HCT116 (cell line): ENCODE results near the gene FGF22. TPM values are rescaled to one million over a fixed set of nuclear protein-coding genes. Genes with fewer than 3 reads are reported as not detected.

Experiments
- ATAC-seq: fragments of 200-7000 bp; cut with Tn5 transposase; 2 replicates; pipeline ENCODE4 v1.9.1; 2020; ENCODE audit warnings: mild to moderate bottlenecking, moderate library complexity
- BruUV-seq: library from RNA; stranded (reverse); fragments of 400-500 nt; replicated peaks from 2 replicates; lab custom pipeline; 2021; lab: Mats Ljungman, UMichigan
- CTCF ChIA-PET: fragments of 300-600 bp; sonication (Branson Sonifier 250); formaldehyde crosslinking; loops from one replicate; lab custom pipeline; 2021; ENCODE audit warnings: antibody characterized with exemption; lab: Charles Lee
- POLR2A ChIA-PET: fragments of 300-600, 350-600 bp; sonication (Branson Sonifier 250); formaldehyde crosslinking; loops from one replicate; lab custom pipeline; 2021; ENCODE audit warnings: antibody characterized with exemption; lab: Charles Lee
- RAD21 ChIA-PET, 2 experiments: fragments of 300-600 bp; sonication (Branson Sonifier 250); formaldehyde crosslinking; loops; one replicate each; lab custom pipeline; 2023; ENCODE audit warnings: low total read pairs in 2 of 2; ENCODE audit not compliant: uncharacterized antibody in 2 of 2, unreplicated experiment in 2 of 2, low non-redundant PET in 1 of 2; lab: Charles Lee
- DNase-seq: peaks from one replicate; pipeline ENCODE4 v3.0.0-alpha.2; 2010; ENCODE audit warnings: low read depth, low spot score
- H2AFZ ChIP-seq: fragments of 200-600 bp; shearing (Covaris generic), sonication (generic); 2 replicates; pipeline ENCODE4 v1.6.1; 2017; ENCODE audit warnings: low read depth, mixed run types, mixed read lengths, antibody characterized with exemption, low read length; ENCODE audit not compliant: poor library complexity, severe bottlenecking
- H3K27ac ChIP-seq: 2 replicates; pipeline ENCODE4 v1.5.1; 2012; ENCODE audit warnings: low read depth, low read length
- H3K27me3 ChIP-seq: fragments of 200-600 bp; sonication (generic); 2 replicates; pipeline ENCODE4 v1.6.1; 2016; ENCODE audit warnings: mixed run types, low read length, mixed read lengths; ENCODE audit not compliant: insufficient read depth
- H3K36me3 ChIP-seq, 2 experiments: fragments of 200-500 bp in 1 of 2; fragments of 200-600 bp in 1 of 2; sonication (Bioruptor generic) in 1 of 2; sonication (generic) in 1 of 2; 2 replicates each; pipeline versions ENCODE4 v1.5.1 to v1.6.1; 2014 to 2016; ENCODE audit warnings: low read length in 2 of 2, inconsistent platforms in 1 of 2, mixed read lengths in 1 of 2, mixed run types in 1 of 2; ENCODE audit not compliant: insufficient read depth in 2 of 2, control insufficient read depth in 1 of 2
- H3K4me1 ChIP-seq, 2 experiments: fragments of 200-600 bp in 1 of 2; sonication (generic) in 1 of 2; 2 replicates each; pipeline versions ENCODE4 v1.5.1 to v1.6.1; 2012 to 2017; ENCODE audit warnings: low read length in 2 of 2, inconsistent platforms in 1 of 2, mild to moderate bottlenecking in 1 of 2, mixed read lengths in 1 of 2, mixed run types in 1 of 2, moderate library complexity in 1 of 2; ENCODE audit not compliant: insufficient read depth in 2 of 2, control insufficient read depth in 1 of 2
- H3K4me2 ChIP-seq: fragments of 200-600 bp; sonication (generic); 2 replicates; pipeline ENCODE4 v1.6.1; 2017; ENCODE audit warnings: mixed run types, low read length, mixed read lengths
- H3K4me3 ChIP-seq, 2 experiments: fragments of 200-600 bp in 1 of 2; sonication (generic) in 1 of 2; replicated peaks in 1 of 2; 2 replicates each; pipeline ENCODE4 v1.5.1; 2011 to 2016; ENCODE audit warnings: low read length in 2 of 2, control low read depth in 1 of 2, low read depth in 1 of 2, mild to moderate bottlenecking in 1 of 2, mixed read lengths in 1 of 2, mixed run types in 1 of 2
- H3K79me2 ChIP-seq: fragments of 200-600 bp; sonication (generic); 2 replicates; pipeline ENCODE4 v1.6.1; 2017; ENCODE audit warnings: mild to moderate bottlenecking, mixed run types, low read length, moderate library complexity, mixed read lengths; ENCODE audit not compliant: insufficient read depth
- H3K9ac ChIP-seq: fragments of 200-600 bp; sonication (generic); 2 replicates; pipeline ENCODE4 v1.6.1; 2016; ENCODE audit warnings: low read length, mixed read lengths
- H3K9me2 ChIP-seq: fragments of 200-600 bp; sonication (generic), shearing (Covaris generic); 2 replicates; pipeline ENCODE4 v1.6.1; 2017; ENCODE audit warnings: mixed run types, mild to moderate bottlenecking, moderate library complexity; ENCODE audit not compliant: insufficient read depth
- H3K9me3 ChIP-seq, 2 experiments: fragments of 200-500 bp in 1 of 2; fragments of 200-600 bp in 1 of 2; sonication (Bioruptor generic) in 1 of 2; sonication (generic) in 1 of 2; 2 replicates each; pipeline ENCODE4 v1.6.1; 2014 to 2017; ENCODE audit warnings: low read length in 2 of 2, mixed read lengths in 2 of 2, inconsistent platforms in 1 of 2, low read depth in 1 of 2, mild to moderate bottlenecking in 1 of 2, mixed run types in 1 of 2, moderate library complexity in 1 of 2; ENCODE audit not compliant: control insufficient read depth in 1 of 2, insufficient read depth in 1 of 2
- H4K20me1 ChIP-seq: fragments of 200-600 bp; sonication (generic), shearing (Covaris generic); 2 replicates; pipeline ENCODE4 v1.6.1; 2017; ENCODE audit warnings: mixed run types, mild to moderate bottlenecking, moderate library complexity; ENCODE audit not compliant: insufficient read depth
- ATF3 ChIP-seq: IDR thresholded peaks from 2 replicates; pipeline ENCODE4 v1.6.1; 2012
- CBX3 ChIP-seq: IDR thresholded peaks from 2 replicates; pipeline ENCODE4 v1.6.1; 2012; ENCODE audit warnings: low read depth
- CEBPB ChIP-seq: IDR thresholded peaks from 2 replicates; pipeline ENCODE4 v1.6.1; 2012; ENCODE audit warnings: low read depth
- CTCF ChIP-seq, 3 experiments: fragments of 200-600 bp in 1 of 3; sonication (generic) in 1 of 3; IDR thresholded peaks in 2 of 3; conservative IDR thresholded peaks in 1 of 3; 2 replicates each; pipeline ENCODE4 v1.5.1; 2012 to 2017; ENCODE audit warnings: low read depth in 2 of 3, low read length in 2 of 3, antibody characterized with exemption in 1 of 3, borderline replicate concordance in 1 of 3, control low read depth in 1 of 3, mild to moderate bottlenecking in 1 of 3, mixed read lengths in 1 of 3, mixed run types in 1 of 3, moderate library complexity in 1 of 3; ENCODE audit not compliant: insufficient read depth in 1 of 3
- ELF1 ChIP-seq: IDR thresholded peaks from 2 replicates; pipeline ENCODE4 v1.6.1; 2012; ENCODE audit warnings: low read depth, borderline replicate concordance
- EZH2 ChIP-seq: fragments of 200-600 bp; sonication (generic); IDR thresholded peaks from 2 replicates; pipeline ENCODE4 v1.6.1; 2017; ENCODE audit warnings: antibody characterized with exemption, mixed run types
- EZH2phosphoT487 ChIP-seq: fragments of 200-600 bp; IDR thresholded peaks from 2 replicates; pipeline ENCODE4 v1.6.1; 2018; ENCODE audit warnings: antibody characterized with exemption, borderline replicate concordance
- FOSL1 ChIP-seq: IDR thresholded peaks from 2 replicates; pipeline ENCODE4 v1.6.1; 2012; ENCODE audit warnings: low read depth
- JUND ChIP-seq: IDR thresholded peaks from 2 replicates; pipeline ENCODE4 v1.6.1; 2012
- MAX ChIP-seq: IDR thresholded peaks from 2 replicates; pipeline ENCODE4 v1.6.1; 2012
- POLR2AphosphoS5 ChIP-seq: IDR thresholded peaks from 2 replicates; pipeline ENCODE4 v1.6.1; 2011; ENCODE audit warnings: mild to moderate bottlenecking, low read depth, low read length, moderate library complexity
- RAD21 ChIP-seq: IDR thresholded peaks from 2 replicates; pipeline ENCODE4 v1.6.1; 2012; ENCODE audit warnings: low read depth, mild to moderate bottlenecking
- SIN3A ChIP-seq: IDR thresholded peaks from 2 replicates; pipeline ENCODE4 v1.6.1; 2012; ENCODE audit warnings: low read depth
- SRF ChIP-seq: IDR thresholded peaks from 2 replicates; pipeline ENCODE4 v1.6.1; 2012; ENCODE audit warnings: low read depth
- YY1 ChIP-seq: IDR thresholded peaks from 2 replicates; pipeline ENCODE4 v1.6.1; 2011; ENCODE audit warnings: low read length, low read depth, moderate library complexity, mild to moderate bottlenecking; ENCODE audit not compliant: insufficient replicate concordance; ENCODE audit errors: extremely low read depth
- ZBTB33 ChIP-seq: IDR thresholded peaks from 2 replicates; pipeline ENCODE4 v1.6.1; 2011; ENCODE audit warnings: mild to moderate bottlenecking, low read length, moderate library complexity; ENCODE audit not compliant: insufficient replicate concordance; ENCODE audit errors: extremely low read depth
- ZFX ChIP-seq: fragments of 450-650 bp; IDR thresholded peaks from 2 replicates; pipeline ENCODE4 v1.6.1; 2017
- intact Hi-C: fragments of 100-400 bp; cut with micrococcal nuclease; formaldehyde crosslinking; loops from 2 replicates; pipeline ENCODE4 v1.10.0; 2022
- total RNA-seq: library from RNA; stranded (reverse); gene quantifications from one replicate; pipeline ENCODE4 v1.2.1, GENCODE V29; 2021; ENCODE audit not compliant: unreplicated experiment

Gene FGF22
- total RNA-seq, 1 experiment from 2014 or later, result 1.5 TPM

GRCh38 chr19:595326-596262 lies 44.1 kb upstream of the FGF22 start:
- H3K9ac ChIP-seq, result no peak overlapping the region
- no peaks in the 10 kb centered on the region for H3K36me3 ChIP-seq
- H3K27ac ChIP-seq, result no peak overlapping the region
- intact Hi-C loops, result no loop called here
- TF ChIP-seq EZH2phosphoT487, result no peak
- TF ChIP-seq ZBTB33, result no peak
- TF ChIP-seq POLR2AphosphoS5, result no peak
- no peak for TF ChIP-seq EZH2
- no peak for TF ChIP-seq YY1
- TF ChIP-seq ATF3, result no peak
- no peak for TF ChIP-seq SIN3A
- TF ChIP-seq CBX3, result no peak
- TF ChIP-seq SRF, result no peak
- TF ChIP-seq ZFX, result no peak
- no peak for TF ChIP-seq CTCF (IDR thresholded peaks at IDR 0.05 in 2 of 3, conservative IDR thresholded peaks at IDR 0.05 in 1 of 3; ENCODE audit: borderline replicate concordance in 1 of 3, insufficient read depth in 1 of 3, low read depth in 2 of 3, low read length in 2 of 3)
- no peak for TF ChIP-seq CEBPB
- no peak for TF ChIP-seq ELF1
- TF ChIP-seq MAX, result no peak
- TF ChIP-seq JUND, result no peak
- no peak for TF ChIP-seq RAD21
- no peak for TF ChIP-seq FOSL1
- no peak for ATAC-seq
- peaks cover 0 to 3% of the 10 kb centered on the region in 2 experiments; a peak in 1 of 4 replicates for H3K9me3 ChIP-seq
- H3K27me3 ChIP-seq, result no peaks in the 10 kb centered on the region
- BruUV-seq, result no TSS peak
- no peak overlapping the region for H3K4me3 ChIP-seq
- H3K4me2 ChIP-seq, result no peak overlapping the region
- no peak for DNase-seq
- H3K9me2 ChIP-seq, result no peaks in the 10 kb centered on the region
- ChIA-PET CTCF (no interaction called here), POLR2A (no interaction called here), RAD21 (no interaction called here)
- no peaks in the 10 kb centered on the region for H4K20me1 ChIP-seq
- no peaks in the 10 kb centered on the region for H3K79me2 ChIP-seq
- H2AFZ ChIP-seq, result no peak overlapping the region
- H3K4me1 ChIP-seq, result no peaks in the 10 kb centered on the region
